K562 (cell line): ENCODE results near the gene IL6ST. TPM values are rescaled to one million over a fixed set of nuclear protein-coding genes. Genes with fewer than 3 reads are reported as not detected.

Experiments
- BCLAF1 ChIP-seq, 2 experiments: fragments of 450-650 bp in 1 of 2; IDR thresholded peaks; 2 replicates each; pipeline ENCODE4 v1.6.1; 2011 to 2017; ENCODE audit warnings: low read depth in 2 of 2, antibody characterized with exemption in 1 of 2, borderline replicate concordance in 1 of 2, low read length in 1 of 2, mild to moderate bottlenecking in 1 of 2, mixed read lengths in 1 of 2; ENCODE audit not compliant: control insufficient read depth in 1 of 2
- CREB3L1 ChIP-seq: fragments of 450-650 bp; IDR thresholded peaks from 2 replicates; pipeline ENCODE4 v1.6.1; 2014; ENCODE audit warnings: low read depth, mild to moderate bottlenecking, moderate library complexity, borderline replicate concordance
- FOXK1 ChIP-seq: sonication (generic); formaldehyde crosslinking; IDR thresholded peaks from 2 replicates; pipeline ENCODE4 v1.8.0; 2022; ENCODE audit warnings: missing genetic modification reagents, mild to moderate bottlenecking, borderline replicate concordance
- MEIS2 ChIP-seq: fragments of 450-650 bp; IDR thresholded peaks from 2 replicates; pipeline ENCODE4 v1.6.1; 2014; ENCODE audit warnings: mild to moderate bottlenecking; ENCODE audit not compliant: partially characterized antibody
- MTA1 ChIP-seq: fragments of 450-650 bp; IDR thresholded peaks from 2 replicates; pipeline ENCODE4 v1.6.1; 2017; ENCODE audit warnings: borderline replicate concordance
- RUNX1 ChIP-seq: sonication (generic); IDR thresholded peaks from 2 replicates; pipeline ENCODE4 v1.6.1; 2016; ENCODE audit warnings: antibody characterized with exemption, low read depth
- TOE1 ChIP-seq, 2 experiments: fragments of 450-650 bp in 1 of 2; sonication (generic) in 1 of 2; formaldehyde crosslinking in 1 of 2; IDR thresholded peaks; 2 replicates each; pipeline versions ENCODE4 v1.7.1 to v1.8.0; 2016 to 2022; ENCODE audit warnings: borderline replicate concordance in 2 of 2, mild to moderate bottlenecking in 2 of 2, antibody characterized with exemption in 1 of 2, inconsistent platforms in 1 of 2, low read depth in 1 of 2, missing genetic modification reagents in 1 of 2, moderate library complexity in 1 of 2
- ZNF143 ChIP-seq: sonication (generic); formaldehyde crosslinking; IDR thresholded peaks from 2 replicates; pipeline ENCODE4 v1.9.0; 2022; ENCODE audit warnings: mild to moderate bottlenecking, missing genetic modification reagents
- ZNF449 ChIP-seq: fragments of 250-450 bp; sonication (Bioruptor Pico); IDR thresholded peaks from 2 replicates; pipeline ENCODE4 v1.8.0; 2022; ENCODE audit warnings: moderate library complexity, mild to moderate bottlenecking, inconsistent platforms
- ZNF592 ChIP-seq: fragments of 450-650 bp; IDR thresholded peaks from 2 replicates; pipeline ENCODE4 v1.6.1; 2017; ENCODE audit warnings: antibody characterized with exemption, mild to moderate bottlenecking
- ZNF699 ChIP-seq: fragments of 250-450 bp; sonication (Bioruptor Pico); IDR thresholded peaks from 2 replicates; pipeline ENCODE4 v1.8.0; 2021; ENCODE audit warnings: mild to moderate bottlenecking, moderate library complexity; ENCODE audit not compliant: insufficient replicate concordance
- polyA plus RNA-seq, 8 experiments: library from polyadenylated mRNA; depleted of rRNA in 4 of 8; stranded (reverse) in 5 of 8; unstranded in 3 of 8; fragments of >200 nt; fragmentation: Nextera tagmentation in 2 of 8; fragmentation: Illumina TruSeq in 1 of 8; extraction: Ambion mirVana in 2 of 8; extraction: Trizol in 1 of 8; gene quantifications; 2 replicates each; pipeline versions ENCODE4 v1.2.1 to v1.2.3, GENCODE V29; 2011 to 2014; ENCODE audit warnings: inconsistent platforms in 1 of 8, missing spikeins in 1 of 8
- total RNA-seq, 7 experiments: library from RNA; depleted of rRNA in 6 of 7; stranded (reverse); fragments of >200 nt in 6 of 7; fragmentation: Illumina TruSeq in 2 of 7; extraction: Trizol in 2 of 7; gene quantifications; 2 replicates each; pipeline versions ENCODE4 v1.2.1 to v1.2.3, GENCODE V29; 2011 to 2021; ENCODE audit warnings: low replicate concordance in 1 of 7
- TF ChIP-seq, protein P1 (sequence below): fragments of 250-450 bp; sonication (Bioruptor Pico); IDR thresholded peaks from 2 replicates; pipeline ENCODE4 v1.9.0; 2021; ENCODE audit warnings: mild to moderate bottlenecking
- TF ChIP-seq, protein P2 (sequence below): fragments of 450-650 bp; formaldehyde crosslinking; IDR thresholded peaks from 2 replicates; pipeline ENCODE4 v1.4.0; 2022; ENCODE audit warnings: missing genetic modification characterization

The IL6ST gene
- total and polyA plus RNA-seq, 9 of the 15 experiments (the other 6 are each of a cell fraction or from before 2014, with no cell fraction given) = 2.0 to 27.0 (median 7.9) TPM

DNA sequence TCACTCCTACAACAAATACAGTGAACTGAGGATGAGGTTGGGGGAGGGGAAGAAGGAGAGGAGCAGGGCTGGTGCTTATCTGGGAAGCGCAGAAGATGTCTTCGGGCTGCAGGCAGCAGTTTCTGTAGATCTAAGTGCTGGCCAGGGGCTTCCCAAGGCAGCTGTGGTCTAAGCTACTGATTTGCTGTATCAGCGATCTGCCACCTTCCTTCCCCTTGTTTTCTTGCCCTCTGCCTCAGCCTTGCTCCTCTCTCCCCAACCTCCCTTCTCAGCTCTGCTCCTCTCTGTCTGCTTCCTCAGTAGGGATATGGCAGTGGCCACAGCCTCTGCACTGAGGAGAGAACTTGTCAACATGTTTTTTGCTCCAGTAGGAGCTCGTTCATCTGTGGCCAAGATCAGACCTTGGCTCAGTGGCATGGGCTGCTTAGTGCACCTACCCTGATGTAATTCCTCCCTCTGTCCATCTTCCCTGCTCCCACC lies 42.8 kb upstream of the IL6ST start (continued):
- TF ChIP-seq, protein P1, sequence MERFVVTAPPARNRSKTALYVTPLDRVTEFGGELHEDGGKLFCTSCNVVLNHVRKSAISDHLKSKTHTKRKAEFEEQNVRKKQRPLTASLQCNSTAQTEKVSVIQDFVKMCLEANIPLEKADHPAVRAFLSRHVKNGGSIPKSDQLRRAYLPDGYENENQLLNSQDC (CRISPR knock-in tag) = no peak
- TF ChIP-seq TOE1 (IDR thresholded peaks at IDR 0.05; ENCODE audit: borderline replicate concordance) (0 out of 2 replicates have a peak, but pooled peaks have one; percentile 32), TOE1 (CRISPR knock-in tag; IDR thresholded peaks at IDR 0.05; ENCODE audit: borderline replicate concordance, low read depth) (peak; percentile 72; the same call in 1 of the 2 replicates), ZNF449 (CRISPR knock-in tag) (no peak), ZNF699 (CRISPR knock-in tag) (no peak), FOXK1 (no peak), BCLAF1 (IDR thresholded peaks at IDR 0.05; ENCODE audit: borderline replicate concordance in 1 of 2, control insufficient read depth in 1 of 2, low read depth in 2 of 2, low read length in 1 of 2) (no peak), RUNX1 (peak; percentile 89; the same call in 1 of the 2 replicates), ZNF592 (peak; percentile 68; the same call in 1 of the 2 replicates), ZNF143 (CRISPR knock-in tag) (no peak), CREB3L1 (no peak), MTA1 (peak; percentile 89), MEIS2 (peak; percentile 3)
- TF ChIP-seq, protein P2, sequence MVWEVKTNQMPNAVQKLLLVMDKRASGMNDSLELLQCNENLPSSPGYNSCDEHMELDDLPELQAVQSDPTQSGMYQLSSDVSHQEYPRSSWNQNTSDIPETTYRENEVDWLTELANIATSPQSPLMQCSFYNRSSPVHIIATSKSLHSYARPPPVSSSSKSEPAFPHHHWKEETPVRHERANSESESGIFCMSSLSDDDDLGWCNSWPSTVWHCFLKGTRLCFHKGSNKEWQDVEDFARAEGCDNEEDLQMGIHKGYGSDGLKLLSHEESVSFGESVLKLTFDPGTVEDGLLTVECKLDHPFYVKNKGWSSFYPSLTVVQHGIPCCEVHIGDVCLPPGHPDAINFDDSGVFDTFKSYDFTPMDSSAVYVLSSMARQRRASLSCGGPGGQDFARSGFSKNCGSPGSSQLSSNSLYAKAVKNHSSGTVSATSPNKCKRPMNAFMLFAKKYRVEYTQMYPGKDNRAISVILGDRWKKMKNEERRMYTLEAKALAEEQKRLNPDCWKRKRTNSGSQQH = 0 out of 2 replicates have a peak, but pooled peaks have one; percentile 34
